Measurements from ENCODE around the gene KCNA5. TPM values are rescaled to one million over a fixed set of nuclear protein-coding genes. Genes with fewer than 3 reads are reported as not detected.

KCNA5 gene
- total and polyA plus RNA-seq, 2 of the 13 experiments (the other 11 are each of a cell fraction or from before 2014, with no cell fraction given) = not detected

GRCh38 chr12:5035618-5036017 is 8.1 kb upstream of the KCNA5 start:
- Histone ChIP-seq H3K4me3 (replicated peaks in 1 of 3; ENCODE audit: insufficient read depth in 1 of 3, low read depth in 2 of 3, low read length in 3 of 3) (no peak overlapping the region), H3K9ac (ENCODE audit: insufficient read depth, low read depth, low read length) (no peak overlapping the region), H4K20me1 (ENCODE audit: insufficient read depth, low read length) (no peaks in the 10 kb centered on the region), H3K4me2 (ENCODE audit: low read depth, low read length) (no peak overlapping the region), H3K27ac (ENCODE audit: extremely low read length, insufficient read depth, low read length) (no peak overlapping the region), H3K9me3 (ENCODE audit: low read length) (no peaks in the 10 kb centered on the region), H3K27me3 (ENCODE audit: control insufficient read depth in 1 of 2, insufficient read depth in 2 of 2, low read length in 2 of 2) (peaks cover 3 to 21% of the 10 kb centered on the region in 2 experiments; a peak in 3 of 5 replicates), H3K36me3 (replicated peaks in 1 of 2; ENCODE audit: control insufficient read depth in 1 of 2, insufficient read depth in 2 of 2, low read length in 2 of 2) (no peaks in the 10 kb centered on the region), H3K4me1 (ENCODE audit: insufficient read depth, low read length) (no peaks in the 10 kb centered on the region), H3K79me2 (ENCODE audit: insufficient read depth, low read length) (no peaks in the 10 kb centered on the region), H2AFZ (ENCODE audit: low read length) (no peak overlapping the region)
- no peak for TF ChIP-seq ZKSCAN8 (CRISPR knock-in tag; IDR thresholded peaks at IDR 0.05; ENCODE audit: borderline replicate concordance)
- TF ChIP-seq, protein P1, sequence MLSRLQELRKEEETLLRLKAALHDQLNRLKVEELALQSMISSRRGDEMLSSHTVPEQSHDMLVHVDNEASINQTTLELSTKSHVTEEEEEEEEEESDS (CRISPR knock-in tag; IDR thresholded peaks at IDR 0.05; ENCODE audit: borderline replicate concordance) = no peak
- ATAC-seq (no peak), FAIRE-seq (no peak), DNase-seq (ENCODE audit: low spot score) (no peak)
- BruUV-seq (replicated peaks) = no TSS peak
- in situ Hi-C loops (cut with HindIII; ENCODE audit: extremely low pct_ligation_motif_present, low pct_unique_long_range_greater_than_20kb) = no loop called here
- POLR2A ChIA-PET = no interaction called here
- CTCF ChIA-PET (ENCODE audit: low intra/inter-chr PET ratio, low total read pairs) = no interaction called here
- intact Hi-C loops (cut with micrococcal nuclease; ENCODE audit: unreplicated experiment) = no loop called here
- WGBS (ENCODE audit: low lambda C conversion rate) = 17% methylated on average over 6 of the region's 6 CpGs

- Histone ChIP-seq H3K4me2 (ENCODE audit: low read depth, low read length) (no peak overlapping the region), H3K36me3 (replicated peaks in 1 of 2; ENCODE audit: control insufficient read depth in 1 of 2, insufficient read depth in 2 of 2, low read length in 2 of 2) (no peaks in the 10 kb centered on the region), H3K79me2 (ENCODE audit: insufficient read depth, low read length) (no peaks in the 10 kb centered on the region), H3K9me3 (ENCODE audit: low read length) (no peaks in the 10 kb centered on the region), H3K4me1 (ENCODE audit: insufficient read depth, low read length) (no peaks in the 10 kb centered on the region), H3K27me3 (ENCODE audit: control insufficient read depth in 1 of 2, insufficient read depth in 2 of 2, low read length in 2 of 2) (peaks cover 3 to 19% of the 10 kb centered on the region in 2 experiments; a peak in 3 of 5 replicates), H4K20me1 (ENCODE audit: insufficient read depth, low read length) (no peaks in the 10 kb centered on the region), H2AFZ (ENCODE audit: low read length) (no peak overlapping the region), H3K4me3 (replicated peaks in 1 of 3; ENCODE audit: insufficient read depth in 1 of 3, low read depth in 2 of 3, low read length in 3 of 3) (no peak overlapping the region), H3K9ac (ENCODE audit: insufficient read depth, low read depth, low read length) (no peak overlapping the region), H3K27ac (ENCODE audit: extremely low read length, insufficient read depth, low read length) (no peak overlapping the region)
- FAIRE-seq (no peak), ATAC-seq (no peak), DNase-seq (ENCODE audit: low spot score) (no peak)
- WGBS (ENCODE audit: low lambda C conversion rate) = 9% methylated on average over 7 of the region's 7 CpGs
- TF ChIP-seq U2AF1 (optimal IDR thresholded peaks at IDR 0.05; ENCODE audit: low read depth, low read length) (no peak), ZFAT (CRISPR knock-in tag; conservative IDR thresholded peaks at IDR 0.05) (no peak), KLF13 (CRISPR knock-in tag; IDR thresholded peaks at IDR 0.05) (no peak)
- TF ChIP-seq, protein P2, sequence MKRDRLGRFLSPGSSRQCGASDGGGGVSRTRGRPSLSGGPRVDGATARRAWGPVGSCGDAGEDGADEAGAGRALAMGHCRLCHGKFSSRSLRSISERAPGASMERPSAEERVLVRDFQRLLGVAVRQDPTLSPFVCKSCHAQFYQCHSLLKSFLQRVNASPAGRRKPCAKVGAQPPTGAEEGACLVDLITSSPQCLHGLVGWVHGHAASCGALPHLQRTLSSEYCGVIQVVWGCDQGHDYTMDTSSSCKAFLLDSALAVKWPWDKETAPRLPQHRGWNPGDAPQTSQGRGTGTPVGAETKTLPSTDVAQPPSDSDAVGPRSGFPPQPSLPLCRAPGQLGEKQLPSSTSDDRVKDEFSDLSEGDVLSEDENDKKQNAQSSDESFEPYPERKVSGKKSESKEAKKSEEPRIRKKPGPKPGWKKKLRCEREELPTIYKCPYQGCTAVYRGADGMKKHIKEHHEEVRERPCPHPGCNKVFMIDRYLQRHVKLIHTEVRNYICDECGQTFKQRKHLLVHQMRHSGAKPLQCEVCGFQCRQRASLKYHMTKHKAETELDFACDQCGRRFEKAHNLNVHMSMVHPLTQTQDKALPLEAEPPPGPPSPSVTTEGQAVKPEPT (CRISPR knock-in tag; IDR thresholded peaks at IDR 0.05; ENCODE audit: low read depth) = no peak
- intact Hi-C loops (cut with micrococcal nuclease; ENCODE audit: unreplicated experiment) = no loop called here
- in situ Hi-C loops (cut with HindIII; ENCODE audit: extremely low pct_ligation_motif_present, low pct_unique_long_range_greater_than_20kb) = no loop called here
- ChIA-PET POLR2A (no interaction called here), CTCF (ENCODE audit: low intra/inter-chr PET ratio, low total read pairs) (no interaction called here)
- BruUV-seq (replicated peaks) = no TSS peak
Observed at GRCh38 chr12:5036031-5036430, 7.6 kb upstream of the KCNA5 start.

Measured in HepG2 (cell line).